Stimulated activated CD4-positive, alpha-beta T cell treated with anti-CD3 and anti-CD28 coated beads, Interleukin-1b, Interleukin-23, amount 100 ng/mL, for 48 hours (primary cell): Measurements from ENCODE around the gene RGL2.

Source experiments
- DNase-seq: peaks from one replicate; pipeline ENCODE4 v3.0.0-alpha.2; 2020

Gene RGL2

DNA sequence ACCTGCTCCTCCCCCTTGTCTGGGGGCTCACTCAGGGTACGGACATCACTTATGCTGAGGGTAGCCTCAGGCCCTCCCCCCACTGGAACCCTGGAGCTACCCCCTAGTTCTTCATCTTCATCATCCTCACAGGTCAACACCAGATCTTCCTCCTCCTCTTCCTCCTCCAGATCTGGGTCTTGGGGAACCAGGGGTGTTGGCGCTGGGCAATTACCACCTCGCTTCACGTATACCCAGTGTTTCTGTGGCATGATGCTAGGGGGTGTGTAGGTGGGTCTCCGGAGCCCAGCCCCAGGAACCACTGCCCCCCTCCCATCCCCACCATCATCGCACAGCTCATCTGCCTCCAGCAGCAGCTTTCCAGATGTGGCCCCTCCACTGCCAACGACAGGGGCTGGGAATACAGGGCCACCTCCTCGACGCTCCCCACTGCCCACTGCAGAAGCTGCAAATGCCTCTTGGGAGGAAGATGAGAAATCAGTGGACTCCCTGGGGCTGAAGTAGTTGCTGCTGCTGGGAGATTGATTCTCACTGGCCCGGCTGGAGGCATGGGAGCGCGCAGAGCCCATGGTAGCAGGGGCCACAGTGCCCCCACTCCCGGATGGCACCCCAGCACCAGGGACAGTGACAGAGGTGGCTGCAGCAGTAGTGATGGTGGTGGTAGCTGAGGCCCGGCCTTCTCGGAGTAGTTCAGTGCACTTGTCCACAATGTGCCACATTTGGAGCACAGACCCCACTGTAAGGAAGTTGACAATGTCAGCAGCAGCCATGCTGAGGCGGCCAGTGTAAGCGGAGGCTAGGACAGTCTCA is 17.3 kb upstream of the RGL2 start:
- no peak for DNase-seq

DNA sequence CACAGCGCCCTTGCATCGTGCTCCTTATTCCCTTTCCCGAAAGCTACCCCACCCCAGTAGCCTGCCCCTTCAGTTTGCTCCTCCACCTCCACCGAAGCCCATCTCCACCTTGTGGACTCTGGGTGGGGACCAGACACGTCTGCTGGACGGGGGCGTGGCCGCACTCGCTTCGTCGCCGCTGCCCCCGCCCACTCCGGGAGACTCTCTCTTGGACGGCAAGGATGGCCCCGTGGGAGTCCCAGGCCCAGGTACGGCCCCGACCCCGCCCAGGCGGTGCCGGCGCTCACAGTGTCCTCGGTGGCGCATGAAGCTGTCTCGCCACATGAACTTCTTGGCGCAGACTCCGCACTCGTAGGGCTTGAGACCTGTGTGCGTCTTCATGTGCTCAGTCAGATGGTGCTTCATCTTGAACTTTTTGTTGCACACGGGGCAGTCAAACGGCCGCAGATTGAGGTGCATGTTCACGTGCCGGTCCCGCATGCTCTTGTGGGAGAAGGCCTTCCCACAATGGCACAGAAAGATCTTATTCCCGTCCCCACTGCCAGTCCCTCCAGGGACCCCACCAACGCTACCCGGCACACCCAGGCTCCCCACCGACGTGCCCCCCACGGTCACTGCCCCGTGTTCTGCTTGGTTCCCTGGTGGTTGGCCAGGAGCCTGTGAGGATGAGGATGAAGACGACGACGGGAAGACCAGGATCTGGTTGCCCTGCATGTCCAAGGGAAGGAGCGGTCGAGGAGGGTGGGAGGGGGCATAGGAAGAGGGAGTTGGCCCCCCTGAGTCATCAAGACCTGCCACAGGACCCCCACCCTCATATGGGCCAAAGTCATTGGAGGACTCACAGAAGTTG is 16.4 kb upstream of the RGL2 start:
- DNase-seq = no peak

DNA sequence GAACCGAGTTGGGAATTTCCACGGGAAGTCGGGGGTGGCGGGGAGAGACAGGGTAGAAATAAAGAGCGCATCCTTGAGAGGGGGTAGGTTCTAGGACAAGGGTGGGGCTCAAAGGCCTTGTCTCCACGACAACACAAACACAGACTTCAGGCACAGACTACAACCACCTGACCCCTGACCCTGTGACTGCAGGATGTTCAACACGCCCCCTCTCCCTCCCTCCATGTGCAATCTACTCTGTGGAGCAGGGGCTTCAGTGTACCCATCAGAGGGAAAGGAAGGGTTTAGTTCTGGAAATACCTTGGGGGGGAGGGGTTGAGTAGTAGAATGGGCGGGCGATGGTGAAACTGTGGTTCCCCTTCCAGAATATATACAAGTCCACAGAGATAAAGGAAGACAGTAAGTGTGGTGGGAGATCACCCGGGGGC is 15.8 kb upstream of the RGL2 start:
- peak; percentile 68 for DNase-seq

GRCh38 chr6:33313709-33314514 is 15.2 kb upstream of the RGL2 start, which contains the start of gene TAPBP:
TAPBP (minus strand) TSS chr6:33314078; CDS start chr6:33314041, 37 bp downstream.
- peak; percentile 86 for DNase-seq

GRCh38 chr6:33313105-33313708 is 14.5 kb upstream of the RGL2 start:
- DNase-seq = peak; percentile 40

DNA sequence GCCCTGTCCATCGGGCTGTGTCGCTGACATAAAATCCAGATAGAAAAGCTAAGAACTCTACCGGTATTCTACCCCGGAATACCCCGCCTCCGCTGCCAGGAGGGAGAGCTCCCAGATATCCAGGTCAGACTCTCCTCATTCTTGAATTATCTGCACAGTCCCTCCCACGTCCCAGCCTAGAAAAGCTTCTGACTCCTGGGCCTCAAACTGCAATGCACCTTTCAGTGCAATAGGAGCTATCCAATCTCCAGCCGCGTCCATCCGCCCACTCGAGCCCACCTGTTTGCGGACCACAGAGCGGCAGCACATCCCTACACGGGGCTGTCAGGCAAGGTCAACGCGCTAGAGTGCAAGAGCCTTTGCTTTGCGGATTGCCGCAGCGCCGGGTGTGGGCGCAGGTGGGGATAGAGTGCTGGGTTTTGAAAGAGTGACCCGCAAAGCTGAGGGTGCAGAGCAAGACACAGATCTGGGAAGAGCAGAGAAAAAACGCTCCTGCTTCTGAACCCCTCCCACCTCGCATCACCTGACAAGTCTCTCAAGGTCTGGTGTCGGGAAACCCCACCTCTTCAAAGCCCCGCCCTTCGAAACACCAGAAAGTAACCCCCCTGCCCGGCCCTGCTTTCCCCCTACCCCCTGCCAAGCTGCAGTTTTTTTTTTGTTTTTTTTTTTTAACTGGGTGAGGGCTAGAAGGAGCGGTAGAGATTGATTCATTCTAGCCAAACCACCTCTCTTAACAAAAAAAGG is 13.8 kb upstream of the RGL2 start:
- peak; percentile 78 for DNase-seq

DNA sequence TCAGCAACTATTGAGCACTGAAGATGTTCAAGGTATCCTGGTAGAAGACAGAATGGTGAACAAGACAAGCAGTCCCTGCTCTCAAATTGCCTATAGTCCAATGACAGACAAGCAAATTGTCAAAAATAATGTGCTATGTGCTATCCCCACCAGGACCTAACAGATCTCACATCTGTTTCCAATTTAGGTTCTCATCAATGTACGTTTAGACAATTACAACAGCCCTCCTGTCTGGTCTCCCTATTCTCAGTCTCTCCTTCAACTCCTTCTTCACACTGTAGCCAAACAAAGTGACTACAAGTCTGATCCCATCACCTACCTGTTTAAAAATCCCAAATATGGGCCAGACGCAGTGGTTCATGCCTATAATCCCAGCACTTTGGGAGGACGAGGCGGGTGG is 7.6 kb upstream of the RGL2 start:
- no peak for DNase-seq

DNA sequence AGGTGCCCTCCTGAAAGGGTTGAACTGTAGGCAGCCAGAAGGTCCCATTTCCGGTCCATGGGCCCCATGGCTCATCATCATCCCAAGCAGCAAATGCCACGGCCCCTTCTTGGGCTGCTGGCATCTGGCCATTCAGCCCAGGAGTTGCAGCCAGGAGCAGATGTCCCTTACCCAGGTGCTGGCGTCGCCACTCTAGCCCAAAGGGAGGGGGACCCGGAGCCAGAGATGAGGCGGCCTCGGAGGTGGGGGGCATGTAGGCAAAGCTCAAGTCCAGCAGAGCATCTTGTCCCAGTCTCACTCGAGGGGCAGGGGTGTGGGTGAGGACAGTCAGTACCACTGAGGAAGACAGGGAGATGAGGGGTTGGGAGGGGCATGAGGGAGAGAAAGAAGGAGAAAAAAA is 6.3 kb upstream of the RGL2 start:
- DNase-seq = no peak

- DNase-seq = no peak
Measured at GRCh38 chr6:33304216-33304615, 5.5 kb upstream of the RGL2 start.

DNA sequence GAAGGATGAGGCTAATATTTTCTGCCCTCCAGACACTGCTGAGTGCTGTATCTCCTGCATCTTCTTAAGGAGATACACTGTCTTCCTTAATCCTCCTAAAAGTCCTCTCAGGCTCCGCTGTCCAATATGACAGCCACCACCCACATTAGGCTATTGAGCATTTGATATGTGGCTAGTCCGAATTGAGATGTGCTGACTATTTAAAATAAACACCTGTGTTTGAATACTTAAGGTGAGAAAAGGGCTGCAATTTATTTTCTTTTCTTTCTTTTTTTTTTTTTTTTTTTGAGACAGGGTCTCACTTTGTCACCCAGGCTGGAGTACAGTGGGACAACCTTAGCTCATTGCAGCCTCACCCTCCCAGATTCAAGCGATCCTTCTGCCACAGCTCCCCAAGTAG is 3.1 kb upstream of the RGL2 start:
- no peak for DNase-seq

GRCh38 chr6:33299237-33299944 is 649 bp upstream of the RGL2 start:
- DNase-seq = peak; percentile 94

- peak; percentile 69 for DNase-seq
Measured at GRCh38 chr6:33297956-33298772, 578 bp downstream of the RGL2 start.

GRCh38 chr6:33297406-33297955 is 1.3 kb downstream of the RGL2 start:
- no peak for DNase-seq

DNA sequence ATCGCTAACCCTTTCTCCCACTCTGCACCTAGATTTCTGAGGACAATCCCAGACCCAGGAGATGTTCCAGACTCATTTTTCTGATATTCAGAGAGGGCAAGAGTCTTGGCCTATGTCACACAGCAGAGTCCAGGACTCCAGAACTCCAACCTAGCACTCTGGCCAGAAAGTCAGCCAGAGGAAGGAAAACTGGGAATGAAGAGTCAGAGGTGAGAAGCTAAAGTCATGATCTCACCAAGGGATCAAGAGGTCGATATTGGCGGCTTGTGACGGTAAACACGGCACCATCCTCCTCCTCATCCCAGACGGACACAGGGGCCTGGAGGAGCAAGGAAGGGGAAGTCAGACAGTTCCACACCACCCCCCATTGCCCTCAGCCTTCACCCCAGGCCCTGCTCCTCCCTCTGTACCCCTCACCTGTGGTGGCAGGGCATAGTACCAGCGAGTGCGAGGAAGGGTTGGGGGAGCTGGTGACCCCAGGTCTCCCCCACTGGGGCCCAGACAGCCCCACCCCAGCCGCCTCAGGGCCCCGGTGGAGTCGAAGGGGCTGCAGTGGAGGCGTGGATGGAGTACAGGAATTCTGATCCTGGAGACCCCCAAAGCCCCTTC is 1.8 kb downstream of the RGL2 start:
- no peak for DNase-seq

GRCh38 chr6:33295621-33296369 is 2.9 kb downstream of the RGL2 start:
- DNase-seq = no peak

GRCh38 chr6:33294086-33294823 is 4.5 kb downstream of the RGL2 start:
- no peak for DNase-seq

DNA sequence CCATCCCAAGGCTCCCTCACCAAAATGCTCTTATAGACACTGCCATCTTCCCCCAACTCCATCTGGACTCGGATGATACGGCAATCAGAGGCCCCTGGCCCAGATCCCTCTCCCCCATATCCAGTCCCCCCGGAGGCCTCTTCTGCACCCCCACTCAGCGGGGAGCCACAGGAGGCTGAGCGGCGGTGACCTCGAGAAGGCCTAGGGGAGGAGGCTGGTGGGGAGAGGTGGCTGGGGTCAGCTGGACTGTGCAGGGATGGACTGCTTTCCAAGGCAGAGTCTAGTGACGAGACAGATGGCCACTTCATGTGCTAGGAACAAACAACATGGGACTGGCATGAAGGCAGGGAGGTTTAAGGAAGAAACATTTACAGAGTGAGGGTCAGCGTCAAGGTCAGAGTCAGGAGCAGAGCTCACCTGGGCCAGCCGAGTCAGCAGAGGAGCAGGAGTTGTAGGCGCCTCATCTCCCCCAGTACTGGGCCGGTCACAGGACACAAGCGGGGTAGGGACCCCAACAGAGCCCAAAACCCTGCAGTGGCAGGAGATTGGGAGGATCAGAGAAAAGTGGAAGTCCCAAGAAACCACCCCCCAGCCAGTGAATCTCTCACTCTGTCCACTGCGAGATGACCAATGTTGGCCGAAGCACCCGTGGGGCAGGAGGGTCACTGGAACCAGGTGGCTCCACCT is 5.6 kb downstream of the RGL2 start:
- DNase-seq = no peak
